ENCODE results near the gene WWOX.

WWOX gene

GRCh38 chr16:78543023-78543422, 443.6 kb downstream of the WWOX start:
- no peak for DNase-seq

- no peak for DNase-seq
Measured at GRCh38 chr16:78549366-78549765, 449.9 kb downstream of the WWOX start.

- no peak for DNase-seq
Measured at GRCh38 chr16:78551487-78552085, 452.1 kb downstream of the WWOX start.

GRCh38 chr16:78552106-78552675, 452.7 kb downstream of the WWOX start:
- no peak for DNase-seq

- no peak for DNase-seq
Measured at GRCh38 chr16:78552716-78553115, 453.3 kb downstream of the WWOX start.

- DNase-seq: no peak
Measured at GRCh38 chr16:78553268-78554039, 454.0 kb downstream of the WWOX start.

GRCh38 chr16:78556421-78556820, 457.0 kb downstream of the WWOX start:
- DNase-seq: no peak

GRCh38 chr16:78560997-78561396, 461.5 kb downstream of the WWOX start:
- no peak for DNase-seq

GRCh38 chr16:78562111-78562510, 462.7 kb downstream of the WWOX start:
- DNase-seq: no peak

GRCh38 chr16:78562650-78563049, 463.2 kb downstream of the WWOX start:
- DNase-seq: no peak

GRCh38 chr16:78563905-78564304, 464.5 kb downstream of the WWOX start:
- DNase-seq: no peak

- peak; percentile 5 to 17 for DNase-seq
Measured at GRCh38 chr16:78566397-78567073, 467.1 kb downstream of the WWOX start.

GRCh38 chr16:78570399-78571141, 471.1 kb downstream of the WWOX start:
- DNase-seq: no peak

GRCh38 chr16:78571434-78571833, 472.0 kb downstream of the WWOX start:
- DNase-seq: no peak

GRCh38 chr16:78571898-78572358, 472.5 kb downstream of the WWOX start:
- no peak for DNase-seq

GRCh38 chr16:78574571-78574970, 475.1 kb downstream of the WWOX start:
- DNase-seq: no peak

- peak in 1 of 2 donors; percentile 5 for DNase-seq
Measured at GRCh38 chr16:78576941-78577340, 477.5 kb downstream of the WWOX start.

GRCh38 chr16:78577630-78578029, 478.2 kb downstream of the WWOX start:
- no peak for DNase-seq

- DNase-seq: no peak
Measured at GRCh38 chr16:78579020-78579419, 479.6 kb downstream of the WWOX start.

- no peak for DNase-seq
Measured at GRCh38 chr16:78583441-78583840, 484.0 kb downstream of the WWOX start.

- no peak for DNase-seq
Measured at GRCh38 chr16:78584213-78584860, 484.9 kb downstream of the WWOX start.

GRCh38 chr16:78584991-78585390, 485.5 kb downstream of the WWOX start:
- DNase-seq: no peak
